ENCODE measurements around the gene GNAT3.

The GNAT3 gene

GRCh38 chr7:80444811-80445210, 67.1 kb downstream of the GNAT3 start (continued):
- no peak for TF ChIP-seq ZNF184 (tag by site-specific recombination; IDR thresholded peaks at IDR 0.05)
- no peak for TF ChIP-seq SP3 (tag by site-specific recombination; IDR thresholded peaks at IDR 0.05)
- no peak for TF ChIP-seq ZBTB44 (tag by site-specific recombination; IDR thresholded peaks at IDR 0.05)
- no peak for TF ChIP-seq ZNF157 (tag by site-specific recombination; IDR thresholded peaks at IDR 0.05)

- no peaks in the 10 kb centered on the region for H3K9me3 ChIP-seq (ENCODE audit: control insufficient read depth, insufficient read depth, low read depth, low read length)
- no peak overlapping the region for H3K4me3 ChIP-seq (ENCODE audit: low read depth, low read length)
- no peaks in the 10 kb centered on the region for H3K36me3 ChIP-seq (ENCODE audit: control insufficient read depth in 2 of 2, insufficient read depth in 1 of 2, low read length in 2 of 2)
- ChIA-PET CTCF (no interaction called here), POLR2A (no interaction called here)
- H3K27ac ChIP-seq (ENCODE audit: extremely low read depth, low read depth, low read length), result no peak overlapping the region
- H3K4me1 ChIP-seq (ENCODE audit: control insufficient read depth, insufficient read depth, low read length), result peaks cover 5% of the 10 kb centered on the region; the same call in 1 of the 2 replicates
- no peak for TF ChIP-seq GLI2 (tag by site-specific recombination; IDR thresholded peaks at IDR 0.05; ENCODE audit: borderline replicate concordance, low read depth)
- no peak for TF ChIP-seq ZNF211 (tag by site-specific recombination; IDR thresholded peaks at IDR 0.05; ENCODE audit: low read depth)
- no peak for TF ChIP-seq CTCF (tag by site-specific recombination; IDR thresholded peaks at IDR 0.05)
- TF ChIP-seq ZNF660 (tag by site-specific recombination; IDR thresholded peaks at IDR 0.05), result no peak
- no peak for TF ChIP-seq ZBTB21 (tag by site-specific recombination; IDR thresholded peaks at IDR 0.05)
- TF ChIP-seq YY1 (tag by site-specific recombination; IDR thresholded peaks at IDR 0.05), result no peak
- TF ChIP-seq ZNF600 (tag by site-specific recombination; IDR thresholded peaks at IDR 0.05), result no peak
- no peak for TF ChIP-seq ZNF169 (tag by site-specific recombination; IDR thresholded peaks at IDR 0.05)
- TF ChIP-seq KLF16 (tag by site-specific recombination; IDR thresholded peaks at IDR 0.05), result no peak
- no peak for TF ChIP-seq ZNF544 (tag by site-specific recombination; IDR thresholded peaks at IDR 0.05)
These were observed 68.5 kb downstream of the GNAT3 start for GRCh38 chr7:80443325-80443724.

GRCh38 chr7:80440883-80441282, 71.0 kb downstream of the GNAT3 start:
- H3K4me1 ChIP-seq (ENCODE audit: control insufficient read depth, insufficient read depth, low read length), result peaks cover 5% of the 10 kb centered on the region; the same call in 1 of the 2 replicates
- H3K9me3 ChIP-seq (ENCODE audit: control insufficient read depth, insufficient read depth, low read depth, low read length), result no peaks in the 10 kb centered on the region
- ChIA-PET POLR2A (no interaction called here), CTCF (no interaction called here)
- no peaks in the 10 kb centered on the region for H3K36me3 ChIP-seq (ENCODE audit: control insufficient read depth in 2 of 2, insufficient read depth in 1 of 2, low read length in 2 of 2)
- TF ChIP-seq ZNF121 (tag by site-specific recombination; IDR thresholded peaks at IDR 0.05), result no peak
- H3K27ac ChIP-seq (ENCODE audit: extremely low read depth, low read depth, low read length), result no peak overlapping the region
- no peak overlapping the region for H3K4me3 ChIP-seq (ENCODE audit: low read depth, low read length)

- CTCF ChIA-PET, result interaction anchor here (0.7 kb wide), 1 partner anchor 240 kb away, joined by 3 read pairs; no protein-coding TSS in a partner anchor
- TF ChIP-seq ZNF211 (tag by site-specific recombination; IDR thresholded peaks at IDR 0.05; ENCODE audit: low read depth), result no peak
- TF ChIP-seq ZNF26 (tag by site-specific recombination; IDR thresholded peaks at IDR 0.05), result no peak
- no peak for TF ChIP-seq ZNF449 (tag by site-specific recombination; IDR thresholded peaks at IDR 0.05)
- no peak for TF ChIP-seq ZNF239 (tag by site-specific recombination; IDR thresholded peaks at IDR 0.05)
These were observed 71.7 kb downstream of the GNAT3 start for GRCh38 chr7:80439894-80440821.

More at GRCh38 chr7:80439894-80440821, 71.7 kb downstream of the GNAT3 start:
- no peaks in the 10 kb centered on the region for H3K4me1 ChIP-seq (ENCODE audit: control insufficient read depth, insufficient read depth, low read length)
- no peaks in the 10 kb centered on the region for H3K9me3 ChIP-seq (ENCODE audit: control insufficient read depth, insufficient read depth, low read depth, low read length)
- H3K4me3 ChIP-seq (ENCODE audit: low read depth, low read length), result no peak overlapping the region
- H3K27ac ChIP-seq (ENCODE audit: extremely low read depth, low read depth, low read length), result no peak overlapping the region
- no peaks in the 10 kb centered on the region for H3K36me3 ChIP-seq (ENCODE audit: control insufficient read depth in 2 of 2, insufficient read depth in 1 of 2, low read length in 2 of 2)
- POLR2A ChIA-PET, result no interaction called here
